Fibroblast of pulmonary artery (primary cell): Measurements from ENCODE around the gene SLC38A10.

ENCODE experiments used
- DNase-seq: peaks from one replicate; pipeline ENCODE4 v3.0.0-alpha.2; 2010; ENCODE audit warnings: low read depth
- H3K4me3 ChIP-seq: replicated peaks from 2 replicates; pipeline ENCODE4 v1.5.1; 2011; ENCODE audit warnings: low read depth, mild to moderate bottlenecking, control low read depth, low read length, moderate library complexity
- CTCF ChIP-seq: IDR thresholded peaks from 2 replicates; pipeline ENCODE4 v1.5.1; 2011; ENCODE audit warnings: mild to moderate bottlenecking, control low read depth, low read length, inconsistent platforms; ENCODE audit errors: missing control alignments

The SLC38A10 gene

GRCh38 chr17:81260641-81261040 is 34.5 kb downstream of the SLC38A10 start:
- no peak for DNase-seq
- no peak for TF ChIP-seq CTCF
- H3K4me3 ChIP-seq: no peak overlapping the region

- TF ChIP-seq CTCF: no peak
- no peak overlapping the region for H3K4me3 ChIP-seq
- no peak for DNase-seq
Measured at GRCh38 chr17:81260171-81260570, 34.9 kb downstream of the SLC38A10 start.

GRCh38 chr17:81259058-81259605 is 36.0 kb downstream of the SLC38A10 start:
- DNase-seq: no peak
- no peak for TF ChIP-seq CTCF
- no peak overlapping the region for H3K4me3 ChIP-seq

- no peak for DNase-seq
- TF ChIP-seq CTCF: no peak
- no peak overlapping the region for H3K4me3 ChIP-seq
Measured at GRCh38 chr17:81258292-81258691, 36.8 kb downstream of the SLC38A10 start.

GRCh38 chr17:81257533-81257932 is 37.6 kb downstream of the SLC38A10 start:
- TF ChIP-seq CTCF: no peak
- DNase-seq: no peak
- H3K4me3 ChIP-seq: no peak overlapping the region

GRCh38 chr17:81256616-81257015 is 38.5 kb downstream of the SLC38A10 start:
- peak; percentile 42 for DNase-seq
- H3K4me3 ChIP-seq: no peak overlapping the region
- no peak for TF ChIP-seq CTCF

- TF ChIP-seq CTCF: peak; percentile 69
- peak; percentile 79 for DNase-seq
- no peak overlapping the region for H3K4me3 ChIP-seq
Measured at GRCh38 chr17:81254955-81255717, 40.0 kb downstream of the SLC38A10 start.
